NCI-H524 (cell line): ENCODE measurements around the gene KIRREL1.

Experiments used
- DNase-seq, 2 experiments: peaks; one replicate each; lab custom pipeline; 2025; lab: John Stamatoyannopoulos, UW

The KIRREL1 gene

GRCh38 chr1:157993147-157993917, at the start of gene KIRREL1:
TSS of gene KIRREL1 (plus strand) at chr1:157993645. CDS start at chr1:157993677, 32 bp downstream.
- peak in 1 of 2 experiments; percentile 24 for DNase-seq

- DNase-seq, result no peak
These were observed 48.7 kb upstream of the KIRREL1 start for GRCh38 chr1:157944663-157945280.

GRCh38 chr1:157948312-157949073, 45.0 kb upstream of the KIRREL1 start:
- DNase-seq, result peak in 1 of 2 experiments; percentile 28

- DNase-seq, result no peak
These were observed 44.4 kb upstream of the KIRREL1 start for GRCh38 chr1:157949074-157949354.

- no peak for DNase-seq
These were observed 42.2 kb upstream of the KIRREL1 start for GRCh38 chr1:157951230-157951629.

GRCh38 chr1:157952601-157953000, 40.8 kb upstream of the KIRREL1 start:
- DNase-seq, result no peak

GRCh38 chr1:157955221-157955620, 38.2 kb upstream of the KIRREL1 start:
- DNase-seq, result no peak

GRCh38 chr1:157955857-157956256, 37.6 kb upstream of the KIRREL1 start:
- no peak for DNase-seq

GRCh38 chr1:157956732-157957131, 36.7 kb upstream of the KIRREL1 start:
- no peak for DNase-seq

GRCh38 chr1:157958263-157958662, 35.2 kb upstream of the KIRREL1 start:
- no peak for DNase-seq

- no peak for DNase-seq
These were observed 33.7 kb upstream of the KIRREL1 start for GRCh38 chr1:157959750-157960149.

GRCh38 chr1:157960773-157961172, 32.7 kb upstream of the KIRREL1 start:
- DNase-seq, result no peak

GRCh38 chr1:157961805-157962762, 31.4 kb upstream of the KIRREL1 start:
- DNase-seq, result no peak

- DNase-seq, result peak; percentile 21 to 47
These were observed 29.7 kb upstream of the KIRREL1 start for GRCh38 chr1:157963713-157964112.

GRCh38 chr1:157965584-157965983, 27.9 kb upstream of the KIRREL1 start:
- DNase-seq, result no peak

- no peak for DNase-seq
These were observed 27.4 kb upstream of the KIRREL1 start for GRCh38 chr1:157966031-157966537.

- DNase-seq, result no peak
These were observed 26.2 kb upstream of the KIRREL1 start for GRCh38 chr1:157967205-157967604.

GRCh38 chr1:157968508-157968907, 24.9 kb upstream of the KIRREL1 start:
- DNase-seq, result peak in 1 of 2 experiments; percentile 17

- no peak for DNase-seq
These were observed 24.5 kb upstream of the KIRREL1 start for GRCh38 chr1:157968946-157969345.

- DNase-seq, result peak; percentile 17 to 33
These were observed 23.6 kb upstream of the KIRREL1 start for GRCh38 chr1:157969697-157970485.

GRCh38 chr1:157971769-157972168, 21.7 kb upstream of the KIRREL1 start:
- no peak for DNase-seq
